IMR-90 (cell line): ENCODE measurements around the gene DPEP1. TPM values are rescaled to one million over a fixed set of nuclear protein-coding genes. Genes with fewer than 3 reads are reported as not detected.
"Not testable (repeated sequence)": the region's sequence is repeated elsewhere in the genome, so short reads cannot be mapped to it uniquely, and the experiment has no call there.

Experiments
- ATAC-seq: fragments of 200-7000 bp; cut with Tn5 transposase; 2 replicates; pipeline ENCODE4 v1.9.1; 2020; ENCODE audit warnings: low read depth, mild to moderate bottlenecking, moderate library complexity
- BruUV-seq: library from RNA; stranded (reverse); fragments of 400-500 nt; replicated peaks from 2 replicates; lab custom pipeline; 2021; lab: Mats Ljungman, UMichigan
- CTCF ChIA-PET: fragments of 300-600 bp; formaldehyde crosslinking; extraction: SDS; loops from one replicate; lab custom pipeline; 2021; ENCODE audit warnings: antibody characterized with exemption; lab: Yijun Ruan, JAX
- POLR2A ChIA-PET: fragments of 300-600 bp; sonication (Branson Sonifier 250); formaldehyde crosslinking; loops from one replicate; lab custom pipeline; 2022; ENCODE audit warnings: antibody characterized with exemption; ENCODE audit not compliant: unreplicated experiment; lab: Charles Lee
- DNase-seq: peaks from one replicate; pipeline ENCODE4 v3.0.0; 2013
- H2AFZ ChIP-seq: replicated peaks from 2 replicates; pipeline ENCODE3; 2013; ENCODE audit warnings: low read length, mild to moderate bottlenecking; ENCODE audit not compliant: poor library complexity
- H2AK5ac ChIP-seq: 2 replicates; pipeline ENCODE4 v1.6.1; 2013; ENCODE audit warnings: low read depth, low read length, inconsistent platforms
- H2AK9ac ChIP-seq: replicated peaks from 2 replicates; pipeline ENCODE3; 2013; ENCODE audit warnings: mild to moderate bottlenecking, low read depth, low read length, moderate library complexity; ENCODE audit not compliant: poor library complexity
- H2BK120ac ChIP-seq: 2 replicates; pipeline ENCODE4 v1.6.1; 2013; ENCODE audit warnings: low read depth, low read length, inconsistent platforms
- H2BK15ac ChIP-seq: 3 replicates; pipeline ENCODE4 v1.6.1; 2013; ENCODE audit warnings: low read depth, low read length, inconsistent platforms
- H2BK20ac ChIP-seq: 2 replicates; pipeline ENCODE4 v1.6.1; 2013; ENCODE audit warnings: low read depth, mild to moderate bottlenecking, inconsistent platforms, low read length, moderate library complexity
- H2BK5ac ChIP-seq: 2 replicates; pipeline ENCODE4 v1.6.1; 2013; ENCODE audit warnings: mild to moderate bottlenecking, low read depth, low read length, inconsistent platforms; ENCODE audit not compliant: poor library complexity, severe bottlenecking
- H3K14ac ChIP-seq: replicated peaks from 2 replicates; pipeline ENCODE4 v1.6.1; 2013; ENCODE audit warnings: low read depth, low read length, inconsistent platforms
- H3K18ac ChIP-seq: 2 replicates; pipeline ENCODE4 v1.6.1; 2013; ENCODE audit warnings: low read depth, low read length, control low read depth
- H3K23ac ChIP-seq: 2 replicates; pipeline ENCODE4 v1.6.1; 2013; ENCODE audit warnings: low read depth, low read length, inconsistent platforms
- H3K27ac ChIP-seq: 2 replicates; pipeline ENCODE4 v1.5.1; 2013; ENCODE audit warnings: mild to moderate bottlenecking, control low read depth, low read length; ENCODE audit not compliant: insufficient read depth
- H3K27me3 ChIP-seq: 2 replicates; pipeline ENCODE4 v1.6.1; 2013; ENCODE audit warnings: low read length; ENCODE audit not compliant: control insufficient read depth, insufficient read depth
- H3K36me3 ChIP-seq: 2 replicates; pipeline ENCODE4 v1.6.1; 2013; ENCODE audit warnings: low read length, mixed read lengths; ENCODE audit not compliant: control insufficient read depth, insufficient read depth
- H3K4ac ChIP-seq: 2 replicates; pipeline ENCODE4 v1.6.1; 2013; ENCODE audit warnings: low read depth, low read length, inconsistent platforms
- H3K4me1 ChIP-seq: 2 replicates; pipeline ENCODE4 v1.6.1; 2013; ENCODE audit warnings: low read length, mixed read lengths; ENCODE audit not compliant: control insufficient read depth, insufficient read depth
- H3K4me2 ChIP-seq: 2 replicates; pipeline ENCODE4 v1.6.1; 2013; ENCODE audit warnings: low read depth, mild to moderate bottlenecking, control low read depth, low read length, moderate library complexity
- H3K4me3 ChIP-seq: 2 replicates; pipeline ENCODE4 v1.5.1; 2013; ENCODE audit warnings: low read depth, mild to moderate bottlenecking, control low read depth, low read length, moderate library complexity; ENCODE audit not compliant: insufficient read depth
- H3K56ac ChIP-seq: 2 replicates; pipeline ENCODE4 v1.6.1; 2013; ENCODE audit warnings: low read length, inconsistent platforms; ENCODE audit not compliant: insufficient read depth; ENCODE audit errors: extremely low read depth
- H3K79me1 ChIP-seq, 2 experiments: 2 replicates each; pipeline ENCODE4 v1.6.1; 2013; ENCODE audit warnings: low read length in 2 of 2, inconsistent platforms in 1 of 2, low read depth in 1 of 2
- H3K9ac ChIP-seq: 2 replicates; pipeline ENCODE4 v1.6.1; 2013; ENCODE audit warnings: low read depth, low read length, control low read depth
- H3K9me1 ChIP-seq: 2 replicates; pipeline ENCODE4 v1.6.1; 2013; ENCODE audit warnings: low read length, inconsistent platforms; ENCODE audit not compliant: insufficient read depth
- H3K9me3 ChIP-seq: 2 replicates; pipeline ENCODE4 v1.6.1; 2013; ENCODE audit warnings: low read length; ENCODE audit not compliant: control insufficient read depth, insufficient read depth
- H4K20me1 ChIP-seq: 2 replicates; pipeline ENCODE4 v1.6.1; 2013; ENCODE audit warnings: low read length, inconsistent platforms; ENCODE audit not compliant: insufficient read depth
- H4K5ac ChIP-seq: 2 replicates; pipeline ENCODE4 v1.6.1; 2013; ENCODE audit warnings: mild to moderate bottlenecking, low read depth, low read length, control low read depth
- H4K8ac ChIP-seq, 2 experiments: 2 replicates each; pipeline ENCODE4 v1.6.1; 2013; ENCODE audit warnings: low read depth in 2 of 2, low read length in 2 of 2, control low read depth in 1 of 2, inconsistent platforms in 1 of 2
- H4K91ac ChIP-seq: 2 replicates; pipeline ENCODE4 v1.6.1; 2013; ENCODE audit warnings: low read depth, low read length, inconsistent platforms; ENCODE audit not compliant: insufficient read depth
- WGBS, 2 experiments: methylation state at CpG; one replicate each; pipeline versions ENCODE4 v1.1.5 to v1.1.7; 2013; ENCODE audit warnings: missing lambda C conversion rate in 2 of 2; ENCODE audit not compliant: insufficient read length in 1 of 2; ENCODE audit errors: extremely low coverage in 2 of 2; 5-methylcytosine and 5-hydroxymethylcytosine counted together
- dilution Hi-C: fragments of 300-500 bp; cut with HindIII; formaldehyde crosslinking; loops from one replicate; pipeline ENCODE4 v1.14.3; 2018; ENCODE audit warnings: low sequenced_read_pairs; ENCODE audit not compliant: unreplicated experiment
- in situ Hi-C: fragments of 300-500 bp; cut with MboI; formaldehyde crosslinking; loops from 3 replicates; pipeline ENCODE4 v1.14.3; 2019; ENCODE audit warnings: low sequenced_read_pairs, inconsistent platforms, mixed read lengths
- intact Hi-C: fragments of 100-400 bp; cut with micrococcal nuclease; formaldehyde crosslinking; loops from 2 replicates; pipeline ENCODE4 v1.10.0; 2022
- polyA plus RNA-seq, 3 experiments: library from polyadenylated mRNA; depleted of rRNA; stranded (reverse); fragments of >200 nt; gene quantifications; 2 replicates each; pipeline ENCODE4 v1.2.3, GENCODE V29; 2012; ENCODE audit warnings: low replicate concordance in 1 of 3
- total RNA-seq: library from RNA; depleted of rRNA; stranded (reverse); fragments of >200 nt; gene quantifications from 2 replicates; pipeline ENCODE4 v1.2.3, GENCODE V29; 2012

The DPEP1 gene
- total and polyA plus RNA-seq, 2 of the 4 experiments (the other 2 are of a cell fraction): not detected

DNA sequence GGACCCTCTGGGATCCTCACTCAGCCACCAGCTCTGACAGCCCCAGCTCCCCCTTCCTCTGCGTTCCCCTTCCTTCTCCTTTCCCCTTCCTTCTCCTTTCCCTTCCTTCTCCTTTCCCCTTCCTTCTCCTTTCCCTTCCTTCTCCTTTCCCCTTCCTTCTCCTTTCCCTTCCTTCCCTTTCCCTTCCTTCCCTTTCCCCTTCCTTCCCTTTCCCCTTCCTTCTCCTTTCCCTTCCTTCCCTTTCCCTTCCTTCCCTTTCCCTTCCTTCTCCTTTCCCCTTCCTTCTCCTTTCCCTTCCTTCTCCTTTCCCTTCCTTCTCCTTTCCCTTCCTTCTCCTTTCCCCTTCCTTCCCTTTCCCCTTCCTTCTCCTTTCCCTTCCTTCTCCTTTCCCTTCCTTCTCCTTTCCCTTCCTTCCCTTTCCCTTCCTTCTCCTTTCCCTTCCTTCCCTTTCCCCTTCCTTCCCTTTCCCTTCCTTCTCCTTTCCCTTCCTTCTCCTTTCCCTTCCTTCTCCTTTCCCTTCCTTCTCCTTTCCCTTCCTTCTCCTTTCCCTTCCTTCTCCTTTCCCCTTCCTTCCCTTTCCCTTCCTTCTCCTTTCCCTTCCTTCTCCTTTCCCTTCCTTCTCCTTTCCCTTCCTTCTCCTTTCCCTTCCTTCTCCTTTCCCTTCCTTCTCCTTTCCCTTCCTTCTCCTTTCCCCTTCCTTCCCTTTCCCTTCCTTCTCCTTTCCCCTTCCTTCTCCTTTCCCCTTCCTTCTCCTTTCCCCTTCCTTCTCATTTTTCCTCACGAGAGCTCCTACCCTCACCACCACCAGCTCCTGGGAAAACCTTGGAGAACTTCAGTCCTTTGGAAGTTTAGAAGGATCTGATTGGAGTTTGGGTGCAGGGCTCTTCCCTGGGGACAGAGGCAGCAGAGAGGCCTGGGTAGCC is 21.3 kb downstream of the DPEP1 start:
- no CpG with 5 or more reads among the region's 2 CpGs for WGBS, 2 experiments
- peak overlapping the region; percentile 82 for H2AK5ac ChIP-seq
- H3K27ac ChIP-seq, H3K9ac ChIP-seq, H3K4me3 ChIP-seq, BruUV-seq, dilution Hi-C loops, intact Hi-C loops, ATAC-seq, H3K23ac ChIP-seq, H2BK15ac ChIP-seq, H4K5ac ChIP-seq, H2BK20ac ChIP-seq, H3K18ac ChIP-seq, H2BK120ac ChIP-seq, H3K36me3 ChIP-seq, H3K4me2 ChIP-seq, H2AFZ ChIP-seq, DNase-seq, H3K4ac ChIP-seq, H2BK5ac ChIP-seq, H3K9me1 ChIP-seq, H4K8ac ChIP-seq, H3K56ac ChIP-seq, H4K91ac ChIP-seq, H4K20me1 ChIP-seq, H3K9me3 ChIP-seq, H3K14ac ChIP-seq, in situ Hi-C loops, H3K79me1 ChIP-seq, H3K4me1 ChIP-seq: not testable (repeated sequence)
- POLR2A ChIA-PET: interaction anchor here (0.6 kb wide), 1 partner anchor 223 kb away, joined by 6 read pairs; no protein-coding TSS in a partner anchor
- CTCF ChIA-PET: interaction anchor here (1.2 kb wide), 1 partner anchor 19 kb away, joined by 3 read pairs; no protein-coding TSS in a partner anchor
- H3K27me3 ChIP-seq: peaks cover 28% of the 10 kb centered on the region
- peak overlapping the region; percentile 42 for H2AK9ac ChIP-seq
